Measurements from ENCODE around the gene MLH3. TPM values are rescaled to one million over a fixed set of nuclear protein-coding genes. Genes with fewer than 3 reads are reported as not detected.
A peak's percentile ranks its signal among the peaks of the same experiment; 100 is the strongest.

The MLH3 gene
- total RNA-seq, 1 donor from 2014 or later = 12.9 TPM

GRCh38 chr14:74975059-74975810, 76.0 kb downstream of the MLH3 start:
- H3K4me1 ChIP-seq (ENCODE audit: insufficient read depth, low read length) = peaks cover 11% of the 10 kb centered on the region
- no peaks in the 10 kb centered on the region for H3K9me3 Mint-ChIP-seq (ENCODE audit: unreplicated experiment)
- no peaks in the 10 kb centered on the region for H3K79me2 ChIP-seq (ENCODE audit: insufficient read depth, low read length)
- peaks cover 8% of the 10 kb centered on the region for H3K4me1 Mint-ChIP-seq (ENCODE audit: low read depth, unreplicated experiment)
- H3K27me3 Mint-ChIP-seq (ENCODE audit: low read depth, unreplicated experiment) = peaks cover 5% of the 10 kb centered on the region
- DNase-seq (ENCODE audit: low read depth) = no peak
- H3K27me3 ChIP-seq (ENCODE audit: insufficient read depth, low read length) = peaks cover 2% of the 10 kb centered on the region
- peaks cover 2% of the 10 kb centered on the region for H3K36me3 Mint-ChIP-seq (ENCODE audit: low read depth, unreplicated experiment)
- no peaks in the 10 kb centered on the region for H3K36me3 ChIP-seq (ENCODE audit: insufficient read depth, low read length)
- no peaks in the 10 kb centered on the region for H4K20me1 ChIP-seq (ENCODE audit: insufficient read depth, low read length)
- no peak overlapping the region for H3K4me3 ChIP-seq (ENCODE audit: insufficient read depth, low read depth, low read length)
- no peak overlapping the region for H3K9ac ChIP-seq (ENCODE audit: low read length)
- no peak for FAIRE-seq
- TF ChIP-seq CTCF (IDR thresholded peaks at IDR 0.05; ENCODE audit: insufficient read depth, low read depth, low read length) (no peak), EZH2 (IDR thresholded peaks at IDR 0.05; ENCODE audit: insufficient read depth, low read length) (no peak)
- H3K4me3 Mint-ChIP-seq (ENCODE audit: unreplicated experiment) = no peak overlapping the region
- H3K4me2 ChIP-seq (ENCODE audit: low read length) = no peak overlapping the region
- no peak overlapping the region for H3K27ac ChIP-seq (ENCODE audit: low read depth, low read length)
- no peak overlapping the region for H3K27ac Mint-ChIP-seq (ENCODE audit: unreplicated experiment)
- no peak overlapping the region for H2AFZ ChIP-seq (ENCODE audit: low read depth, low read length)
- no peaks in the 10 kb centered on the region for H3K9me3 ChIP-seq (ENCODE audit: insufficient read depth, low read depth, low read length)

- Mint-ChIP-seq H3K27me3 (ENCODE audit: low read depth, unreplicated experiment) (peaks cover 5% of the 10 kb centered on the region), H3K4me3 (ENCODE audit: unreplicated experiment) (peak overlapping the region; percentile 60), H3K27ac (ENCODE audit: unreplicated experiment) (no peak overlapping the region), H3K9me3 (ENCODE audit: unreplicated experiment) (no peaks in the 10 kb centered on the region), H3K36me3 (ENCODE audit: low read depth, unreplicated experiment) (peaks cover 2% of the 10 kb centered on the region), H3K4me1 (ENCODE audit: low read depth, unreplicated experiment) (peaks cover 8% of the 10 kb centered on the region)
- TF ChIP-seq EZH2 (IDR thresholded peaks at IDR 0.05; ENCODE audit: insufficient read depth, low read length) = no peak
- no peak for TF ChIP-seq CTCF (IDR thresholded peaks at IDR 0.05; ENCODE audit: insufficient read depth, low read depth, low read length)
- no peak for FAIRE-seq
- Histone ChIP-seq H3K4me2 (ENCODE audit: low read length) (no peak overlapping the region), H4K20me1 (ENCODE audit: insufficient read depth, low read length) (no peaks in the 10 kb centered on the region), H3K27ac (ENCODE audit: low read depth, low read length) (no peak overlapping the region), H3K36me3 (ENCODE audit: insufficient read depth, low read length) (no peaks in the 10 kb centered on the region), H3K4me1 (ENCODE audit: insufficient read depth, low read length) (peaks cover 9% of the 10 kb centered on the region), H2AFZ (ENCODE audit: low read depth, low read length) (no peak overlapping the region), H3K79me2 (ENCODE audit: insufficient read depth, low read length) (no peaks in the 10 kb centered on the region), H3K9ac (ENCODE audit: low read length) (no peak overlapping the region), H3K9me3 (ENCODE audit: insufficient read depth, low read depth, low read length) (no peaks in the 10 kb centered on the region), H3K4me3 (ENCODE audit: insufficient read depth, low read depth, low read length) (no peak overlapping the region), H3K27me3 (ENCODE audit: insufficient read depth, low read length) (peaks cover 2% of the 10 kb centered on the region)
- no peak for DNase-seq (ENCODE audit: low read depth)
Observed at GRCh38 chr14:74974364-74975058, 76.8 kb downstream of the MLH3 start.

All from astrocyte (in vitro differentiated cells and primary cell).